ENCODE data around the gene PREX1.

The PREX1 gene

GRCh38 chr20:48672324-48672723, 155.5 kb downstream of the PREX1 start:
- TF ChIP-seq CTCF (IDR thresholded peaks at IDR 0.05; ENCODE audit: extremely low read depth, missing control alignments) = no peak
- DNase-seq (ENCODE audit: low spot score) = no peak

GRCh38 chr20:48671141-48671540, 156.7 kb downstream of the PREX1 start:
- no peak for DNase-seq (ENCODE audit: low spot score)
- no peak for TF ChIP-seq CTCF (IDR thresholded peaks at IDR 0.05; ENCODE audit: extremely low read depth, missing control alignments)

GRCh38 chr20:48669946-48670605, 157.7 kb downstream of the PREX1 start:
- TF ChIP-seq CTCF (IDR thresholded peaks at IDR 0.05; ENCODE audit: extremely low read depth, missing control alignments) = no peak
- no peak for DNase-seq (ENCODE audit: low spot score)

- DNase-seq (ENCODE audit: low spot score) = no peak
- TF ChIP-seq CTCF (IDR thresholded peaks at IDR 0.05; ENCODE audit: extremely low read depth, missing control alignments) = no peak
Observed at GRCh38 chr20:48668451-48668946, 159.3 kb downstream of the PREX1 start.

DNA sequence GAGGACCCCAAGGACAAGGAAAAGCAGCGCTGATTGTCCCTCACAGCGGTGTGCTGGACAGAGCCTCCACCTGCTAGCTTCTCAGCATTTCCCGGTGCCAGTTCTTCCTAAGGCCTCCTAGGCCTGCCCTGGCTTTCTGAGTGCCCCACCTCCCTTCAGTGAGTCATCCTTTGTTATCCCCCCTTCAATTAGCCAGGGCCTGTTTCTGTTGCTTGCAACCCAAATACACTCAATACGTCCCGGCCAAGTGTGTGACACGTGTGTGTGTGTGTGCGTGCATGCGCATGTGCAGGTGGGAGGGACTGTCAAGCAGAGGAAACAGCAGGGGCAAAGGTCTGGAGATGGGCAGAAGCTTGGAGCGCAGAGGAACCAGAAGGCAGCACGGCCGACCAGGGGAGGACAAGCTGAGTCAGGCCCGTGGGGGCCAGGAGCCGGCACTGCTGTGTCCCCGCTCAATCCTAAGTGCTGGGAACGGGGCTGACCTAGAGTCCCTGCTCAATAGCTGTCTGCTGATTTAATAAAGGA, 159.8 kb downstream of the PREX1 start:
- no peak for DNase-seq (ENCODE audit: low spot score)
- no peak for TF ChIP-seq CTCF (IDR thresholded peaks at IDR 0.05; ENCODE audit: extremely low read depth, missing control alignments)

DNA sequence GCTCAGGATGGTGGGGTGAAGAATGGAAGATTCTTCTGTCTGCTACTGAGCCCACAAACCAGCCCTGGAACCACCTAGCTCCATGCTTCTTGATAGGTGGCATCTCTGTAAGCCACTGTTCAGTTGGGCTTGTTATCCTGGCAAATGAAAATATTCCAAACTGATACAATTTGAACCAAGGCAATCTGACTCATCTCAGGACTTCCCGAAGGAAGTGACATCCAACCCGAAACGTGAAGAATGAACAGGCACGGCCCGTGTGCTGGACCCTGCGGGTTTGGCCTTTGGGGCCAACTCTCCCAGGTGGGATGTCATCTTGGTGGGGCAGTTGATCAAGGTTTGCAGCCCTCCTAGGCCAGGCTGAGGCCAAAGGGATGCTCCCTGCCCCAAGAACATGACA, 160.3 kb downstream of the PREX1 start:
- no peak for TF ChIP-seq CTCF (IDR thresholded peaks at IDR 0.05; ENCODE audit: extremely low read depth, missing control alignments)
- DNase-seq (ENCODE audit: low spot score) = no peak

DNA sequence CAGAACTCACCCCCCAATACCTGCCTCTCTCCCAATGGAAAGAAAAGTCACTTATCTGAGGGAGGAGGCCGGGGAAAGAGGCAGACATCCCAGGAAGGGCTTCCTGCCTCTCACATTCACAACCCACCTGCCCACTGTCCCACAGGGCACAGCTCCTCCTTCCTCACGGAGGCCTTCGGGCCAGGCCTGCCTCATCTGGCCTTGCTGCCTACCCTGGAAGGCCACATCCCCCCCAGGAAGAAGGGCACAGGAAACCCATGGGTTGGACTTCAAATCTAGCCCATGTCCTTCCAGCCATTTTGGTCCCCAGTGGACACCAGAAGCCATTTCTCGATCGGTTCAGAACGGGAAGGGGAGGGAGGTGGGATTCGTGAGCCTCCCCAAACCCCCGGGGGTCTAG, 162.0 kb downstream of the PREX1 start:
- TF ChIP-seq CTCF (IDR thresholded peaks at IDR 0.05; ENCODE audit: extremely low read depth, missing control alignments) = no peak
- no peak for DNase-seq (ENCODE audit: low spot score)

Measured in GM20000 (cell line).